H1 (cell line): ENCODE results near the gene FARP2. TPM values are rescaled to one million over a fixed set of nuclear protein-coding genes. Genes with fewer than 3 reads are reported as not detected.

Experiments
- CTCF ChIA-PET: fragments of 300-600 bp; sonication (Branson Sonifier 250); formaldehyde crosslinking; loops from one replicate; lab custom pipeline; 2021; ENCODE audit not compliant: partially characterized antibody; lab: Charles Lee
- POLR2A ChIA-PET: fragments of 300-600 bp; sonication (Branson Sonifier 250); formaldehyde crosslinking; loops from one replicate; lab custom pipeline; 2021; ENCODE audit warnings: inconsistent platforms; ENCODE audit not compliant: partially characterized antibody; lab: Charles Lee
- DNase-seq, 2 experiments: peaks; one replicate each; pipeline versions ENCODE4 v3.0.0 to v3.0.0-alpha.2; 2010 to 2022; ENCODE audit warnings: low spot score in 2 of 2, low read depth in 1 of 2, mixed read lengths in 1 of 2
- FAIRE-seq: peaks from 2 replicates; lab custom pipeline; 2011; peaks lifted over from hg19 to GRCh38; lab: Jason Lieb, UNC
- H2AFZ ChIP-seq: 2 replicates; pipeline ENCODE4 v1.8.1; 2012; ENCODE audit warnings: low read length, inconsistent platforms
- H2AK5ac ChIP-seq: 2 replicates; pipeline ENCODE4 v1.6.1; 2013; ENCODE audit warnings: low read depth, low read length
- H2BK120ac ChIP-seq: replicated peaks from 2 replicates; pipeline ENCODE3; 2013; ENCODE audit warnings: low read depth, low read length, inconsistent platforms
- H2BK12ac ChIP-seq: 2 replicates; pipeline ENCODE4 v1.6.1; 2013; ENCODE audit warnings: low read depth, low read length
- H2BK15ac ChIP-seq: 2 replicates; pipeline ENCODE4 v1.6.1; 2013; ENCODE audit warnings: low read length
- H2BK20ac ChIP-seq: 2 replicates; pipeline ENCODE4 v1.6.1; 2013; ENCODE audit warnings: low read length
- H2BK5ac ChIP-seq: 2 replicates; pipeline ENCODE4 v1.6.1; 2013; ENCODE audit warnings: low read depth, low read length
- H3K14ac ChIP-seq: 2 replicates; pipeline ENCODE4 v1.6.1; 2013; ENCODE audit warnings: inconsistent platforms; ENCODE audit not compliant: insufficient read length
- H3K18ac ChIP-seq: 2 replicates; pipeline ENCODE4 v1.6.1; 2013; ENCODE audit warnings: low read length; ENCODE audit errors: extremely low read depth
- H3K23ac ChIP-seq: 2 replicates; pipeline ENCODE4 v1.6.1; 2013; ENCODE audit warnings: inconsistent platforms; ENCODE audit not compliant: insufficient read length
- H3K23me2 ChIP-seq: 2 replicates; pipeline ENCODE4 v1.6.1; 2013; ENCODE audit warnings: low read depth, low read length
- H3K27ac ChIP-seq: 2 replicates; pipeline ENCODE4 v1.6.1; 2011; ENCODE audit warnings: low read depth, low read length, inconsistent platforms
- H3K27me3 ChIP-seq, 4 experiments: replicated peaks in 1 of 4; 1 replicate in 1 of 4; 2 replicates in 3 of 4; pipeline versions ENCODE4 v1.6.1 to v1.8.1; 2011 to 2013; ENCODE audit warnings: low read length in 3 of 4, mild to moderate bottlenecking in 3 of 4, inconsistent platforms in 2 of 4, mixed read lengths in 2 of 4, moderate library complexity in 1 of 4; ENCODE audit not compliant: control insufficient read depth in 3 of 4, insufficient read depth in 3 of 4; ENCODE audit errors: extremely low read depth in 1 of 4
- H3K36me3 ChIP-seq, 4 experiments: 2 replicates each; pipeline versions ENCODE4 v1.6.1 to v1.8.1; 2011 to 2013; ENCODE audit warnings: mild to moderate bottlenecking in 4 of 4, low read length in 3 of 4, moderate library complexity in 2 of 4, control low read depth in 1 of 4, inconsistent platforms in 1 of 4; ENCODE audit not compliant: insufficient read depth in 4 of 4, control insufficient read depth in 2 of 4
- H3K4ac ChIP-seq: replicated peaks from 2 replicates; pipeline ENCODE3; 2013; ENCODE audit warnings: low read length, low read depth, mixed read lengths, inconsistent platforms; ENCODE audit not compliant: insufficient read length
- H3K4me1 ChIP-seq, 4 experiments: replicated peaks in 1 of 4; 1 replicate in 1 of 4; 2 replicates in 3 of 4; pipeline versions ENCODE4 v1.6.1 to v1.8.1; 2011 to 2013; ENCODE audit warnings: low read length in 3 of 4, inconsistent platforms in 2 of 4, mixed read lengths in 1 of 4; ENCODE audit not compliant: insufficient read depth in 4 of 4, control insufficient read depth in 3 of 4
- H3K4me2 ChIP-seq, 2 experiments: 2 replicates each; pipeline versions ENCODE4 v1.6.1 to v1.8.1; 2011 to 2013; ENCODE audit warnings: low read depth in 2 of 2, low read length in 2 of 2, control low read depth in 1 of 2, inconsistent platforms in 1 of 2, mild to moderate bottlenecking in 1 of 2; ENCODE audit not compliant: insufficient read depth in 1 of 2
- H3K4me3 ChIP-seq, 4 experiments: fragments of 200-600, 300-600 bp in 1 of 4; sonication (generic), shearing (Covaris generic), sonication (Bioruptor Twin) in 1 of 4; 2 replicates each; pipeline versions ENCODE4 v1.5.1 to v1.8.1; 2011 to 2016; ENCODE audit warnings: low read length in 4 of 4, low read depth in 3 of 4, control low read depth in 2 of 4, inconsistent platforms in 2 of 4, mild to moderate bottlenecking in 2 of 4, mixed read lengths in 1 of 4, moderate library complexity in 1 of 4; ENCODE audit not compliant: insufficient read depth in 2 of 4; ENCODE audit errors: extremely low read depth in 1 of 4
- H3K56ac ChIP-seq: replicated peaks from 2 replicates; pipeline ENCODE3; 2013; ENCODE audit warnings: low read depth, mild to moderate bottlenecking, mixed read lengths, low read length, inconsistent platforms; ENCODE audit not compliant: insufficient read length
- H3K79me1 ChIP-seq: 2 replicates; pipeline ENCODE4 v1.6.1; 2013; ENCODE audit warnings: low read depth, low read length, control low read depth
- H3K79me2 ChIP-seq, 2 experiments: 2 replicates each; pipeline versions ENCODE4 v1.6.1 to v1.8.1; 2012 to 2013; ENCODE audit warnings: low read length in 2 of 2, mild to moderate bottlenecking in 2 of 2, inconsistent platforms in 1 of 2; ENCODE audit not compliant: insufficient read depth in 2 of 2, control insufficient read depth in 1 of 2
- H3K9ac ChIP-seq, 4 experiments: replicated peaks in 1 of 4; 1 replicate in 1 of 4; 2 replicates in 3 of 4; pipeline versions ENCODE4 v1.6.1 to v1.8.1; 2011 to 2013; ENCODE audit warnings: low read depth in 3 of 4, low read length in 3 of 4, control low read depth in 2 of 4, mild to moderate bottlenecking in 2 of 4, moderate library complexity in 2 of 4, inconsistent platforms in 1 of 4; ENCODE audit errors: extremely low read depth in 1 of 4
- H3K9me3 ChIP-seq, 2 experiments: 2 replicates each; pipeline versions ENCODE4 v1.6.1 to v1.8.1; 2012 to 2013; ENCODE audit warnings: mild to moderate bottlenecking in 2 of 2, moderate library complexity in 2 of 2, control low read depth in 1 of 2, inconsistent platforms in 1 of 2, low read depth in 1 of 2, low read length in 1 of 2, mixed read lengths in 1 of 2; ENCODE audit not compliant: insufficient read depth in 2 of 2
- H4K20me1 ChIP-seq, 2 experiments: replicated peaks in 1 of 2; 2 replicates each; pipeline versions ENCODE3 to v1.8.1; 2011 to 2013; ENCODE audit warnings: inconsistent platforms in 2 of 2, low read length in 2 of 2, mild to moderate bottlenecking in 1 of 2; ENCODE audit not compliant: insufficient read depth in 2 of 2, control insufficient read depth in 1 of 2
- H4K5ac ChIP-seq: 2 replicates; pipeline ENCODE4 v1.6.1; 2013; ENCODE audit warnings: low read length, low read depth, mixed read lengths, inconsistent platforms; ENCODE audit not compliant: insufficient read length
- H4K8ac ChIP-seq: 2 replicates; pipeline ENCODE4 v1.8.0; 2013; ENCODE audit warnings: mild to moderate bottlenecking, moderate library complexity, low read length, inconsistent platforms; ENCODE audit not compliant: insufficient read depth; ENCODE audit errors: extremely low read depth
- H4K91ac ChIP-seq: replicated peaks from 2 replicates; pipeline ENCODE3; 2013; ENCODE audit warnings: low read length, mixed read lengths, inconsistent platforms; ENCODE audit not compliant: insufficient read length
- WGBS, 2 experiments: shearing (Covaris generic) in 1 of 2; methylation state at CpG; one replicate each; pipeline versions ENCODE4 v1.1.6 to v1.1.7; 2013 to 2015; ENCODE audit warnings: low lambda C conversion rate in 2 of 2, mixed read lengths in 2 of 2, inconsistent platforms in 1 of 2, low coverage in 1 of 2, missing lambda C conversion rate in 1 of 2; ENCODE audit not compliant: insufficient replicate concordance in 2 of 2, insufficient coverage in 1 of 2, insufficient read length in 1 of 2; ENCODE audit errors: extremely low coverage in 1 of 2, missing lambda C conversion rate in 1 of 2; 5-methylcytosine and 5-hydroxymethylcytosine counted together
- polyA plus RNA-seq, 7 experiments: library from polyadenylated mRNA; depleted of rRNA in 3 of 7; stranded (reverse) in 5 of 7; unstranded in 2 of 7; fragments of >200 nt in 5 of 7; fragments of 200-250 nt in 2 of 7; gene quantifications; 1 replicate in 5 of 7; 2 replicates in 1 of 7; 4 replicates in 1 of 7; pipeline versions ENCODE4 v1.2.1 to v1.2.3, GENCODE V29; 2011 to 2013; ENCODE audit warnings: missing spikeins in 2 of 7, mixed read lengths in 2 of 7
- total RNA-seq: library from RNA; stranded (reverse); fragmentation: NEBNext Ultra II Directional; extraction: Animal tissue kit (Norgen Biotek cat#: 25700); gene quantifications from 2 replicates; pipeline ENCODE4 v1.2.1, GENCODE V29; 2021

FARP2 gene
- total and polyA plus RNA-seq, 2 of the 8 experiments (the other 6 are each of a cell fraction or from before 2014, with no cell fraction given): 12.4 to 33.4 TPM

- Histone ChIP-seq H2AFZ (no peak overlapping the region), H4K5ac (no peak overlapping the region), H3K9ac (peak overlapping the region in 1 of 4 experiments; percentile 32; a peak in 3 of 7 replicates), H3K4ac (no peak overlapping the region), H3K27me3 (peaks cover 0 to 4% (median 0%) of the 10 kb centered on the region in 4 experiments; a peak in 2 of 7 replicates), H3K9me3 (peaks cover 0 to 4% of the 10 kb centered on the region in 2 experiments; a peak in 1 of 4 replicates), H3K36me3 (no peaks in the 10 kb centered on the region; a peak in 1 of 8 replicates), H2BK5ac (no peak overlapping the region), H3K27ac (no peak overlapping the region), H3K4me1 (no peaks in the 10 kb centered on the region), H2BK15ac (0 out of 2 replicates have a peak overlapping the region, but pooled peaks have one; percentile 84), H3K4me3 (no peak overlapping the region), H3K18ac (no peak overlapping the region), H4K8ac (no peak overlapping the region; the same call in 1 of the 2 replicates), H3K14ac (no peak overlapping the region), H2BK12ac (no peak overlapping the region), H3K23me2 (peaks cover 15% of the 10 kb centered on the region), H3K79me1 (no peaks in the 10 kb centered on the region), H2BK120ac (no peak overlapping the region), H3K79me2 (no peaks in the 10 kb centered on the region), H3K56ac (peak overlapping the region; percentile 97), H4K20me1 (peaks cover 0 to 10% of the 10 kb centered on the region in 2 experiments), H2BK20ac (no peak overlapping the region), H3K23ac (no peak overlapping the region), H4K91ac (peak overlapping the region; percentile 54), H2AK5ac (no peak overlapping the region), H3K4me2 (no peak overlapping the region)
- WGBS, 2 experiments: 93 to 100% methylated on average over 2 to 3 of the region's 3 CpGs
- DNase-seq (no peak), FAIRE-seq (no peak)
- ChIA-PET POLR2A (no interaction called here), CTCF (interaction anchor here (1.4 kb wide), 1 partner anchor 12 kb away, joined by 4 read pairs; no protein-coding TSS in a partner anchor)
Observed at GRCh38 chr2:241516520-241516965, 160.5 kb downstream of the FARP2 start.
